Neural cell (in vitro differentiated cells): ENCODE data around the gene TRIM14.

Experiments used
- CTCF ChIP-seq: fragments of 450-650 bp; IDR thresholded peaks from 2 replicates; pipeline ENCODE4 v1.5.1; 2014; ENCODE audit warnings: antibody characterized with exemption, mild to moderate bottlenecking, moderate library complexity; ENCODE audit not compliant: poor library complexity, severe bottlenecking
- EP300 ChIP-seq: fragments of 450-650 bp; conservative IDR thresholded peaks from 2 replicates; pipeline ENCODE4 v1.6.1; 2014; ENCODE audit warnings: antibody characterized with exemption, mild to moderate bottlenecking, moderate library complexity; ENCODE audit not compliant: poor library complexity, severe bottlenecking
- EZH2 ChIP-seq: fragments of 200-600, 300-800 bp; shearing (Covaris generic), sonication (generic); IDR thresholded peaks from 2 replicates; pipeline ENCODE4 v1.6.1; 2014; ENCODE audit warnings: antibody characterized with exemption, low read length, borderline replicate concordance, mild to moderate bottlenecking; ENCODE audit not compliant: insufficient read depth, poor library complexity, severe bottlenecking
- MXI1 ChIP-seq: fragments of 450-650 bp; conservative IDR thresholded peaks from 2 replicates; pipeline ENCODE4 v1.6.1; 2014; ENCODE audit warnings: antibody characterized with exemption, mild to moderate bottlenecking; ENCODE audit not compliant: poor library complexity, severe bottlenecking
- POLR2AphosphoS5 ChIP-seq: IDR thresholded peaks from 2 replicates; pipeline ENCODE4 v1.6.1; 2012
- REST ChIP-seq: IDR thresholded peaks from 2 replicates; pipeline ENCODE4 v1.6.1; 2012; ENCODE audit warnings: borderline replicate concordance
- TAF1 ChIP-seq: IDR thresholded peaks from 2 replicates; pipeline ENCODE4 v1.6.1; 2012; ENCODE audit warnings: low read depth

GRCh38 chr9:98083566-98084183, 35.3 kb downstream of the TRIM14 start:
- no peak for TF ChIP-seq MXI1
- no peak for TF ChIP-seq POLR2AphosphoS5
- no peak for TF ChIP-seq EP300
- TF ChIP-seq CTCF, result no peak
- TF ChIP-seq EZH2, result no peak
- no peak for TF ChIP-seq REST
- no peak for TF ChIP-seq TAF1
